GM18505 (cell line): ENCODE measurements around the gene C2CD3.

Source experiments
- ATAC-seq: cut with Tn5 transposase; IDR thresholded peaks from one replicate; pipeline ENCODE4 v1.9.1; 2021; ENCODE audit not compliant: unreplicated experiment
- POLR2A ChIP-seq: IDR thresholded peaks from 4 replicates; pipeline ENCODE4 v1.6.1; 2011; ENCODE audit warnings: borderline replicate concordance; ENCODE audit not compliant: insufficient read depth, insufficient read length; ENCODE audit errors: extremely low read depth

Gene C2CD3

DNA sequence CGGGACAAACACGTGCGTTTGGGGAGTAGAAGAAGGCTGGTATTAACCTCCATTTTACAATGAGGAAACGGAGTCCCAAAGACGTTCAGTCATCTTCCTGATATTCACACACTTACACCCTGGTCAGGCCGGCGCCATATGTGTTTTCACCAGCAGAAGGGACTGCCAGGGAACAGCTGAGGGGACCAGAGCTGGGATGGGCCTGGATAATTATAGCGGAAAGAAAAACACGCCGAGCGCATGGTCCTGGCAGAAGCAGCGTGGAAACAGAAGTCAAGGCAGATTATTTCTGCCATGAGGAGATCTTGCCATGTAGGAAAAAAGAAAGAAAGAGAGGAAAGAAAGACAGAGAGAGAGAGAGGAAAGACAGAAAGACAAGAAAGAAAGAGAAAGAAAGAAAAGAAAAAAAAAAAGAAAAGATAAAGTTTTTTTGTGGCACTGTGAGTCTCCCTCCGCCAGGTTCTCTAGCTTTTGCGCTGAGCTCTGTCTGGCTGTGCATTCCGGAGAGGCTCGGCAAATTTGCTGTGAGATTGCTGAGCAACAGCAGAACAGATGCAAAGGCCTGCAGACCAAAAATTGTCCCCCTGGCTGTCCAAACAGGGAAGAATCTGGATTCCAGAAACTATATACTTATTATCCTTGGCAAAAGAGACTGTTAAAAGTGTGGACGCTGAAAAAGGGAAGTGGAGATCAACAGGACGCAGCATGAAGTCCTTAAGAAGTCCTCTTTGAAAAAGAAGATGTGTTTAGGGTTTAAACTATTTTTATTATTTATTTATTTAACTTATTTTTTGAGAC lies 186.9 kb downstream of the C2CD3 start:
- TF ChIP-seq POLR2A: no peak
- no peak for ATAC-seq

DNA sequence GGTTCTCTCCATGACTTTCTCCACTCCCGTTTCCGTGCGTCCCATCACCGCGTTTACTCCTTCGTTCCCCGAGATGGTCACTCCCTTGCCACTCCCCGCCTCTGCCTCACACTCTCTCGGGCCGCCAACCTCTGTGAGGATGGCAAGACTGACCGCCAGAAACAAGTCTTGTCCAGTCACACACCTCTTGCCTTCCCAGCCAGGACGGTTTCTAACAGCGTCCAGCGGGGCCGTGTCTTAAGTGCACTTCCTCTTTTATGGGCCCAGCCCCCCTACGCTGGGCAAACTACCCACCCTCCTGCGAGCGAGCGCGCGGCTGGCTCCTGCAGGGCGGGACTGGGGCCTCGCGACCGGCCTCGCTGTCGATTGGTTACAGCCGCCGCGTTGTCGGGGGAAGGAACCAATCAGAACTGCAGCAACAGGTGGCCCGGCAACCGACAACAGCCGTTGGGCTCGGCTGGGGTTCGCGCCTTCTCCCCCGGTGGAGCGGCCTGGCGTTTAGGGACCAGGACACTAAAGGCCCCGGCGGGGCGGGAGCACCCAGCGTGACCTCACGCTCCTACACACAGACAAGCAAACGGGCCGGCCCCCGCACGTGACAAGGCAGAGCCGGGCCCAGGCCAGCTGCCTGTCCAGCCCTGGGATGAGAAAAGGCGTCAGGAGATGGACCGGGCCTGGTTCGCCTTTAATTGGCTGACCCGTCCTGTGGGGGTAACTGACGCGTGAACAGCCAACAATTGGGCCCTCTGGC lies 187.6 kb downstream of the C2CD3 start:
- TF ChIP-seq POLR2A: peak; percentile 88
- peak; percentile 65 for ATAC-seq

DNA sequence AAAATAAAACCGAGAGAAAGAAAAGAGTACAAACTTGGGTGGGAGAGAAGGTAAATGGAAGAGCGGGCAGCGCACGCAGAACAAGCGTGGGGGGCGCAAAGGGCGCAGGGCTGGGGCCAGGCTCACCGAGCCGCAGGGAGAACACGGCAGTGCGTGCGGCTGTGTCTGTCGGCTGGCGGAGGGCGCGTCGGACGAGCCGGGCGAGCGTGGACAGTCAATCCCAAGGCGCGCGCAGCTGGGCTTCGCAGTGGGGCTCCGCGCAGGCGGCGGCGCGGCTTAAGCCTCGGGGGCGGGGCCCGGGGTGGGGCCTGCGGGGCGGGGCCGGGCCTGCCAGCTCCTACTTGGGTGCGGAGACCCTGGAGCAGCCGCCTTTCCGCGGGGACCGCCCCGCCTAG lies 188.2 kb downstream of the C2CD3 start, which contains the start of gene UCP2:
TSS of gene UCP2 (minus strand) at position 249 of the 395 bp plus-strand sequence. CDS start 4,465 bp downstream, outside the sequence.
- peak; percentile 97 for TF ChIP-seq POLR2A
- ATAC-seq: peak; percentile 45

DNA sequence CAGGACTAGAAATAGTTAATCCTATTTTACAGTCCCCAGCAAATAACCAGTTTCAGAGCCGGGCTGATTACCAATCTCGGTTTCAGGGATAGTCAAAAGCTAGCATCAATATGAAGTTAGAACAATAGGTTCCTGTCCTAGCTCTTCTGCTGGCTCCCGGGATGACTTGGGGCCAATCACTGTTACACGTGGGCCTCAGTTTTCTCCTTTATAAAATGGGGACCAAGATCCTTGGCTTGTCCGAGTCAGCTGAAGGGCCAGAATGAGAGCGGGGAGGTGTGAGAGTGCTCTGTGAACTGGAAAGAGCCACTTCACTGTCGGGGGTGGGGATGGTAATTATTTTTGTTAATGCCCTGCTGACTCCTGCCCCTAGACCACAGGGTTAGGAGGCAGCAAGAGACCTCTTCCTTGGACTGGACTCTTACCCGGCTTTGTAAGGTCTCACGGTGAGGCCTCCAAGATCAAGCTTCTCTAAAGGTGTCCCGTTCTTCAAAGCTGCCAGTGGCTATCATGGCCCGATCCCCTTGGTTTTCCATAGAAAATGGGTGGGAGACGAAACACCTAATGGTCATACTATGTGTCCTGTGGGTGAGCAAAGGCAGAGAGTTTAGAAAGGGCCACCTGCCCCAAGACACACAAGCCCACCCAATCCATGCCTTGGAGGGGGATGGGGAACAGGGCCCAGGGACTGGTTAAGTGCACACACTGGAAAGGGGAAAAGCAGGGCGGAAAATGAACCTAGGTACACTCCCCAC lies 189.6 kb downstream of the C2CD3 start:
- no peak for ATAC-seq
- peak; percentile 44 for TF ChIP-seq POLR2A

DNA sequence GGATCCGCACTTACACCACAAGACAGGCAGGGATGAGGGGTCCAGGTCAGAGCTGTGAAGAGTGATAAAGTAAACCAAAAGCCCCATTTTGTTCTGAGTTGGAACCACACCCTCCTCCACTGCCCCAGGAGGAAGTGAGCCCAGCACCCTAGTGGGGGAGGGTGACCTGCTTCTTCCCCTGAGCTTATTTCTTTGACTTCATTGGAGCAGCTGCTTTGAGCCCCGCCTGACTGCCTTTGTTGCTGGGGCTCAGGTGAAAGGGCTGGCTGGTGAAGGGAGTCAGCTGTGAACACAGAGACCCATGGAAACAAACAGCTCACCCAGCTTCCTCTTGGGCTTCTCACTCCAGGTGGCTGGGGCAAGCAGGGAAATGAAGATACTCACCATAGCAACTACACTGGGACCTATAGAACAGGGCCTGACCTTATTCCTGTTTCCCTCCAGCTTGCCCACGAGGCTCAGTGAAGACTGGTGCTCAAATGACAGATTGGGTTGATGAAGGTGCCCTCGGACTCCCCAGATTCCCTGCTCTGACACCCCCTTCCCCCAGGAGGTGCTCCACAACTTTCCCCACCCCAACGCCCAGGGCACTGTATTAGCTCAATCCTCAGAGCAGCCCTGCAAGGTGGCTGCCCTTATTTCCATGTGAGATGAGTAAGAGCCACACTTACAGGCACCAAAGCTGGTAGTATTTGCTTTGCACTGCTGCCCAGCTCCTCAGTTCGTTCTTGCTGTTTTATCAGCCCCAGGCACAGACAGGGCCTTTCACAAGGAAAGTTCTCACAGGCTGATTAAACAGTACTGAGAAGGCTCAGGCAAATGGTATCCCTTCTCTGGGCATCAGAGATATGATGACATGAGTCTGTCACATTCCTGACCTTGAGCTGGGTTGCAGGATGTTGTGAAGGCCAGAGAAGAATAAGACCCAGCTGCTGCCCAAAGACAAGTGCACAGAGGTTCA lies 190.5 kb downstream of the C2CD3 start:
- peak; percentile 48 for ATAC-seq
- TF ChIP-seq POLR2A: peak; percentile 60

DNA sequence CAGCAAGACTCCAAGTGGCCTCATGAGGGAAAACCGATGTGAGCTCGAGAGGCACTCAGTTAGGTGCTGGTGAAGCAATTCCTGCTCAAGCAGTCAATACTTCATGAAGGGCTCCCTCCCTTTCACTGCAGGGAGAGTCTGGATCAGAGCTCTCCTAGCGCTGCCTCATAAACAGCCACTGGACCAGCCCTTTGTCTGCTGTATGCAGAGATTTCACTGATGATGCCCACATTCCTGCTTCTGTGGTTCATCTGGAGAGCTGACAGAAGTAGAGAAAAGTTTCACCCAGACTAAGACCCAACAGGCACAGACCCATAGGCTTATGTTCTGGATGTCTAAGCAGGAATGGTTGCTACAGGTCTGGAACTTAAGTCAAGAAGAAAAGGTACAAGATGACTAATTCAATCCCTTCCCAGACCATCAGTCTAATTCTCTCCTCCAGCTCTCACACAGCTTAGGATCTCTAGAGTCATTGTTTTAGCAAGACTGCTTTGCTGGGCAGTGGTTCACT lies 192.2 kb downstream of the C2CD3 start:
- no peak for TF ChIP-seq POLR2A
- ATAC-seq: no peak

DNA sequence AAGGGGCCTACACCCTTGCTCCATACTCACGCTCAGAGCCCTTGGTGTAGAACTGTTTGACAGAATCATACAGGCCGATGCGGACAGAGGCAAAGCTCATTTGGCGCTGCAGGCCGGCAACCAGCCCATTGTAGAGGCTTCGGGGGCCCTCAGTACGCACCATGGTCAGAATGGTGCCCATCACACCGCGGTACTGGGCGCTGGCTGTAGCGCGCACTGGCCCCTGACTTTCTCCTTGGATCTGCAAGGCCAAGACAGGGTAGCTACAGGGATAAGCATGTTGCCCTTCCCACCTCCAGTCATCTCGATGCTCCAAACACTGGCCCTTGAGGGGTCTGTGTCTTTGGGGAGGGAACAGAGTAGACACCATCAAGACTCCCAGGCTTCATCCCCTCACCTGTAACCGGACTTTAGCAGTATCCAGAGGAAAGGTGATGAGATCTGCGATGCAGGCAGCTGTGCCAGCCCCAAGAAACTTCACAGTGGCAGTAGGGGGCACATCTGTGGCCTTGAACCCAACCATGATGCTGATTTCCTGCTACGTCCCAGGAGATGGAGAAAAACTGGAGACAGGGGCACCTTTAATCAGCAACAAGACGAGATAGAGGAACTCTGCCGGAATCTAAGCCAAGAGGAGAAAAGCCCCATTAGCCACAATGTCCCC lies 192.8 kb downstream of the C2CD3 start:
- no peak for ATAC-seq
- TF ChIP-seq POLR2A: no peak

DNA sequence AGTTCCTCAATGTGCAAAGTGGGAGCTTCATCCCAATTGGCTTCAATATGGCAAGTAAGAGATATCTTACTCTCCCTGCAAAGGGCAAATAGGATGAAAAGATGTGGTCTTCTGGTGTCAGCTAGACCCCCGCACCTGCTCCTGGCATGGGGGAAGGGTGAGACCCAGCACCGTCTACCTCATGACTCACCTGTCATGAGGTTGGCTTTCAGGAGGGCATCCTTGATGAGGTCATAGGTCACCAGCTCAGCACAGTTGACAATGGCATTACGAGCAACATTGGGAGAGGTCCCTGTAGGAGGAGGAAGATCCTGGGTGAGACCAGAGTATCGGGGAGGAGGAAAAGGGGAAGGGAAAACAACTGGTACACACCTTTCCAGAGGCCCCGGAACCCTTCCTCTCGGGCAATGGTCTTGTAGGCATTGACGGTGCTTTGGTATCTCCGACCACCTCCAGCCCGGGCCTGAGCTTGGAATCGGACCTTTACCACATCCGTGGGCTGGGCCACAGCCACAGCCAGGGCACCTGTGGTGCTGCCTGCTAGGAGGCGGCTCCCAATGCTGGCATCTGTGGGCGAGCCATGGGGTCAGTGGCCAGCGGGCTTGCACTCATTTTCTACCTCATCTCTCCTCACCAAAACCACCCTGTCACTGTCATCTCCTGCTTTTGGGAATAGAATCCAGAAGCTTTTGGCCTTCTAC lies 194.2 kb downstream of the C2CD3 start:
- TF ChIP-seq POLR2A: peak; percentile 11
- no peak for ATAC-seq

DNA sequence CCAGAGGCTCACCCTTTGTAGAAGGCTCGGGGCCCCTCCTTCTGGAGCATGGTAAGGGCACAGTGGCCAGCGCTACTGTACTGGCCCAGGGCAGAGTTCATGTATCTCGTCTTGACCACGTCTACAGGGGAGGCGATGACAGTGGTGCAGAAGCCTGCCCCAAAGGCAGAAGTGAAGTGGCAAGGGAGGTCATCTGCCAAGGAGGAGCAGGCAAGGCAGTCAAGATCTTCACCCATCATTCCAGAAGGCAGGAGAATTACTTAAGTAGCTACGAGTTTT lies 195.4 kb downstream of the C2CD3 start:
- peak; percentile 29 for TF ChIP-seq POLR2A
- ATAC-seq: no peak

DNA sequence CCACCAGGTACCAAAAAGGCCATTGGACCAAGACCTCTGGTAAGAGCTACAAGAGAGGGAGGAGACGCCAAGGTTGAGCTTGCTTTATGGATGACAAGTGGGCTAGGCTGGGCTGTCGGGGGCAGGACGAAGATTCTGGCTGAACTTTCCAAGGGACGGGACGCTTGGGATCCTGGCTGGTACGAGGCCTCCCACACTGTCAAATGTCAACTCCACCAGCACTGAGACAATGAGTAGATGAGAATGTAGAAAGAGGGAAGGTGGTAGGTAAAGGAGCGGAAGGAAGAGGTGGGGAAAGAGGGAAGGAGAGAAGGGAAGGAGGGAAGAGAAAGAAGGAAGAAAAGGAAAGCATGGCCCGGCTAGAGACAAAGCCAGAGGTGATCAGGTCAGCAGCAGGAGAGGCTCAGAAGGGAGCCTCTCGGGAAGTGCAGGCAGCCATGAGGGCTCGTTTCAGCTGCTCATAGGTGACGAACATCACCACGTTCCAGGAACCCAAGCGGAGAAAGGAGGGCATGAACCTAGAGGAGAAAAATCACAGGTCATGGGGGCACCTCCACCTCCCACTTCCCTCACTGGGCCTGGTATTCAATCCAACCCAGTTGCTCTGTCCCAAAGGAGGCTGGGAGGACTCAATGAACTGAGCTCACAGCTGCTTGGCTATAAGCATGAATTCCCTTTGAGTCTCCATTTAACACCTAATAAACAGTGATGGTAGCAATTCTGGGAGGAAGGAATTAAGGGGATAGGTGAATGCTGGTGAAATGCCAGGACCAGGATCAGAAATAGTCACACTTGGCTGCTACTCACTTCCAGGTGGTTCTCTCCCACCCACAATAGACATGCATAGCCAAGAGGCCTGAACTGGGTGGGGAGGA lies 196.0 kb downstream of the C2CD3 start:
- ATAC-seq: no peak
- TF ChIP-seq POLR2A: no peak
